K562 (cell line): ENCODE data around the gene RRAD. TPM values are rescaled to one million over a fixed set of nuclear protein-coding genes. Genes with fewer than 3 reads are reported as not detected.

Experiments
- ASH1L ChIP-seq: fragments of 450-650 bp; IDR thresholded peaks from 2 replicates; pipeline ENCODE4 v1.6.1; 2018; ENCODE audit warnings: borderline replicate concordance, mild to moderate bottlenecking, low read depth; ENCODE audit not compliant: partially characterized antibody
- BHLHE40 ChIP-seq: IDR thresholded peaks from 2 replicates; pipeline ENCODE4 v1.6.1; 2011; ENCODE audit warnings: low read length, improper control_type of control experiment
- GABPB2 ChIP-seq: fragments of 250-450 bp; sonication (Bioruptor Pico); conservative IDR thresholded peaks from 2 replicates; pipeline ENCODE4 v1.5.1; 2021; ENCODE audit warnings: mild to moderate bottlenecking
- GTF2F1 ChIP-seq: IDR thresholded peaks from 2 replicates; pipeline ENCODE4 v1.6.1; 2011; ENCODE audit warnings: low read depth, low read length, improper control_type of control experiment
- JUNB ChIP-seq: fragments of 450-650 bp; formaldehyde crosslinking; conservative IDR thresholded peaks from 2 replicates; pipeline ENCODE4 v1.4.0; 2020; ENCODE audit warnings: mild to moderate bottlenecking
- LARP7 ChIP-seq: fragments of 450-650 bp; IDR thresholded peaks from 2 replicates; pipeline ENCODE4 v1.6.1; 2016
- NFIX ChIP-seq: fragments of 250-450 bp; sonication (Bioruptor Pico); IDR thresholded peaks from 2 replicates; pipeline ENCODE4 v1.4.0; 2020; ENCODE audit warnings: low read depth, mild to moderate bottlenecking, moderate library complexity
- NRF1 ChIP-seq, 2 experiments: fragments of 450-650 bp; IDR thresholded peaks in 1 of 2; conservative IDR thresholded peaks in 1 of 2; 2 replicates each; pipeline ENCODE4 v1.6.1; 2014; ENCODE audit warnings: mild to moderate bottlenecking in 2 of 2
- POLR2B ChIP-seq: fragments of 450-650 bp; IDR thresholded peaks from 2 replicates; pipeline ENCODE4 v1.6.1; 2018; ENCODE audit warnings: low read depth; ENCODE audit not compliant: partially characterized antibody
- RAD51 ChIP-seq: fragments of 450-650 bp; IDR thresholded peaks from 2 replicates; pipeline ENCODE4 v1.7.1; 2016; ENCODE audit warnings: low read depth, mild to moderate bottlenecking, borderline replicate concordance
- RBM22 ChIP-seq: fragments of 200-400 bp; formaldehyde crosslinking; IDR thresholded peaks from 2 replicates; pipeline ENCODE4 v1.6.1; 2018; ENCODE audit warnings: low read length, low read depth; ENCODE audit not compliant: poor library complexity, severe bottlenecking
- RBM25 ChIP-seq: fragments of 200-400 bp; formaldehyde crosslinking; IDR thresholded peaks from 2 replicates; pipeline ENCODE4 v1.6.1; 2018; ENCODE audit warnings: low read length, low read depth, moderate library complexity; ENCODE audit not compliant: severe bottlenecking
- SMARCC2 ChIP-seq: fragments of 450-650 bp; IDR thresholded peaks from 2 replicates; pipeline ENCODE4 v1.6.1; 2017; ENCODE audit warnings: antibody characterized with exemption, moderate library complexity, mild to moderate bottlenecking, low read depth
- TAF1 ChIP-seq: IDR thresholded peaks from 2 replicates; pipeline ENCODE4 v1.6.1; 2011; ENCODE audit warnings: mild to moderate bottlenecking, low read length, moderate library complexity; ENCODE audit not compliant: insufficient read depth, control insufficient read depth, severe bottlenecking; ENCODE audit errors: extremely low read depth
- TEAD4 ChIP-seq, 2 experiments: sonication (generic) in 1 of 2; formaldehyde crosslinking in 1 of 2; IDR thresholded peaks; 2 replicates each; pipeline versions ENCODE4 v1.6.1 to v1.8.0; 2012 to 2022; ENCODE audit warnings: borderline replicate concordance in 1 of 2, inconsistent platforms in 1 of 2, low read length in 1 of 2, mild to moderate bottlenecking in 1 of 2, missing genetic modification reagents in 1 of 2
- TRIM28 ChIP-seq: fragments of 450-650 bp; IDR thresholded peaks from 2 replicates; pipeline ENCODE4 v1.6.1; 2017
- ZNF232 ChIP-seq: sonication (generic); formaldehyde crosslinking; IDR thresholded peaks from 2 replicates; pipeline ENCODE4 v1.8.0; 2022; ENCODE audit warnings: mild to moderate bottlenecking, missing genetic modification reagents
- ZNF24 ChIP-seq: fragments of 450-650 bp; IDR thresholded peaks from 2 replicates; pipeline ENCODE4 v1.6.1; 2016
- ZNF347 ChIP-seq: fragments of 450-650 bp; formaldehyde crosslinking; IDR thresholded peaks from 2 replicates; pipeline ENCODE4 v1.4.0; 2020; ENCODE audit warnings: low read depth, mild to moderate bottlenecking, moderate library complexity
- ZNF408 ChIP-seq: fragments of 250-450 bp; sonication (Bioruptor Pico); IDR thresholded peaks from 2 replicates; pipeline ENCODE4 v1.4.0; 2020; ENCODE audit warnings: low read depth, mild to moderate bottlenecking, moderate library complexity
- ZNF507 ChIP-seq: conservative IDR thresholded peaks from 2 replicates; pipeline ENCODE4 v1.6.1; 2017; ENCODE audit warnings: missing genetic modification characterization, missing compliant biosample characterization
- ZNF551 ChIP-seq: fragments of 250-450 bp; sonication (Bioruptor Pico); IDR thresholded peaks from 2 replicates; pipeline ENCODE4 v1.5.0; 2021; ENCODE audit warnings: mild to moderate bottlenecking, moderate library complexity
- polyA plus RNA-seq, 8 experiments: library from polyadenylated mRNA; depleted of rRNA in 4 of 8; stranded (reverse) in 5 of 8; unstranded in 3 of 8; fragments of >200 nt; fragmentation: Nextera tagmentation in 2 of 8; fragmentation: Illumina TruSeq in 1 of 8; extraction: Ambion mirVana in 2 of 8; extraction: Trizol in 1 of 8; gene quantifications; 2 replicates each; pipeline versions ENCODE4 v1.2.1 to v1.2.3, GENCODE V29; 2011 to 2014; ENCODE audit warnings: inconsistent platforms in 1 of 8, missing spikeins in 1 of 8
- total RNA-seq, 7 experiments: library from RNA; depleted of rRNA in 6 of 7; stranded (reverse); fragments of >200 nt in 6 of 7; fragmentation: Illumina TruSeq in 2 of 7; extraction: Trizol in 2 of 7; gene quantifications; 2 replicates each; pipeline versions ENCODE4 v1.2.1 to v1.2.3, GENCODE V29; 2011 to 2021; ENCODE audit warnings: low replicate concordance in 1 of 7
- TF ChIP-seq, protein P1 (sequence below): fragments of 450-650 bp; formaldehyde crosslinking; IDR thresholded peaks from 2 replicates; pipeline ENCODE4 v1.4.0; 2022; ENCODE audit warnings: missing genetic modification characterization
- TF ChIP-seq, protein P2 (sequence below): sonication (generic); formaldehyde crosslinking; IDR thresholded peaks from 2 replicates; pipeline ENCODE4 v1.8.0; 2022; ENCODE audit warnings: mild to moderate bottlenecking, missing genetic modification reagents
- TF ChIP-seq, protein P3 (sequence below), 2 experiments: IDR thresholded peaks; 2 replicates each; pipeline ENCODE4 v1.6.1; 2012; ENCODE audit warnings: improper control_type of control experiment in 2 of 2, low read depth in 2 of 2, low read length in 2 of 2, borderline replicate concordance in 1 of 2

RRAD gene
- total and polyA plus RNA-seq, 9 of the 15 experiments (the other 6 are each of a cell fraction or from before 2014, with no cell fraction given) = 0.09 to 0.20 (median 0.13) TPM; not detected in 5

DNA sequence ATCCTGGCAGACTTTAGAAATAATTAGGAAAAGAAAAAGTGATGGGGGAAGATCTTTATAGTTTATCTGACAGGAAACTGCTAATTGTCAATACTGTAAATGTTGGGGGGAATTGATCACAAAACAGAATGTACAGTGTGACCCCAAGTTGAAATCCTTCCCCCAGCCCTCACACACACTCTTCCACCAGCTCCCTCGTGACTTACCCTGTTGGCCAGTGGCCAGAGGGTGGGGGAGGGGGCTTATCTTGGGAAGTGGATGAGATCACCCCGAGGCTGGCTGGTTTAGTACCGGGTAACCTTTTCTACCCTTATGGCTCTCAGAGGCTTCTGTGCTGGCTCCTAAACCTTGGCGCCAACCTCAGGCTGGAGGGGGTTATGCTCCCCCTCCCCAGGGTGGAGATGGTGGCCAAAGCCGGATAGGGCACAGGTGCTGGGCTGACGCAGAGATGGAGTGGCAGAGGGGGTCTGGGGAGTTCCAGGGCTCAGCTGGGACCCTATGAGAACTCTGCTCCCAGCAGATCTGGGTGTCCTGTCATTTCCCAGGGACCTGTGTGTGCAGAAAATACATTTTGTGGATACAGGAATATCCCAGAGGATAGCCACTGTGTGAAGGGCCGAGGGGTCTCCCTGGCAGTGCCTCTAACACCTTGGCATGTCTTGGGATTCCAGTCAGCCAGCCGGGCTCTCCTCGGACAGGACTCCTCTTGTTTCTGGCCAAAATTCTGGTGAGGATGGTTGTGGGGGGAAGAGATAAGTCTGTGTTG, 25.2 kb downstream of the RRAD start (continued):
- TF ChIP-seq JUNB (CRISPR knock-in tag) (no peak), POLR2B (peak; percentile 60), ZNF551 (CRISPR knock-in tag) (no peak), SMARCC2 (peak; percentile 82), ZNF507 (tag) (no peak), ZNF347 (CRISPR knock-in tag) (no peak), BHLHE40 (peak; percentile 97), RBM25 (no peak), ZNF24 (no peak), TEAD4 (IDR thresholded peaks at IDR 0.05; ENCODE audit: low read length) (peak; percentile 56; the same call in 1 of the 2 replicates), TEAD4 (CRISPR knock-in tag; IDR thresholded peaks at IDR 0.05; ENCODE audit: borderline replicate concordance) (no peak), NFIX (peak; percentile 69), GTF2F1 (peak; percentile 47; the same call in 1 of the 2 replicates), TRIM28 (no peak), NRF1 (conservative IDR thresholded peaks at IDR 0.05 in 1 of 2, IDR thresholded peaks at IDR 0.05 in 1 of 2) (0 out of 4 replicates have a peak, but pooled peaks of 1 of the 2 experiments have one; percentile 10), TAF1 (peak; percentile 75), ZNF408 (no peak), ZNF232 (no peak), ASH1L (no peak), RAD51 (peak; percentile 84), RBM22 (no peak), LARP7 (0 out of 2 replicates have a peak, but pooled peaks have one; percentile 26), GABPB2 (no peak)
- TF ChIP-seq, protein P1, sequence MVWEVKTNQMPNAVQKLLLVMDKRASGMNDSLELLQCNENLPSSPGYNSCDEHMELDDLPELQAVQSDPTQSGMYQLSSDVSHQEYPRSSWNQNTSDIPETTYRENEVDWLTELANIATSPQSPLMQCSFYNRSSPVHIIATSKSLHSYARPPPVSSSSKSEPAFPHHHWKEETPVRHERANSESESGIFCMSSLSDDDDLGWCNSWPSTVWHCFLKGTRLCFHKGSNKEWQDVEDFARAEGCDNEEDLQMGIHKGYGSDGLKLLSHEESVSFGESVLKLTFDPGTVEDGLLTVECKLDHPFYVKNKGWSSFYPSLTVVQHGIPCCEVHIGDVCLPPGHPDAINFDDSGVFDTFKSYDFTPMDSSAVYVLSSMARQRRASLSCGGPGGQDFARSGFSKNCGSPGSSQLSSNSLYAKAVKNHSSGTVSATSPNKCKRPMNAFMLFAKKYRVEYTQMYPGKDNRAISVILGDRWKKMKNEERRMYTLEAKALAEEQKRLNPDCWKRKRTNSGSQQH = no peak
- TF ChIP-seq, protein P2, sequence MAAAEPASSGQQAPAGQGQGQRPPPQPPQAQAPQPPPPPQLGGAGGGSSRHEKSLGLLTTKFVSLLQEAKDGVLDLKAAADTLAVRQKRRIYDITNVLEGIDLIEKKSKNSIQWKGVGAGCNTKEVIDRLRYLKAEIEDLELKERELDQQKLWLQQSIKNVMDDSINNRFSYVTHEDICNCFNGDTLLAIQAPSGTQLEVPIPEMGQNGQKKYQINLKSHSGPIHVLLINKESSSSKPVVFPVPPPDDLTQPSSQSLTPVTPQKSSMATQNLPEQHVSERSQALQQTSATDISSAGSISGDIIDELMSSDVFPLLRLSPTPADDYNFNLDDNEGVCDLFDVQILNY (CRISPR knock-in tag) = no peak
- TF ChIP-seq, protein P3, sequence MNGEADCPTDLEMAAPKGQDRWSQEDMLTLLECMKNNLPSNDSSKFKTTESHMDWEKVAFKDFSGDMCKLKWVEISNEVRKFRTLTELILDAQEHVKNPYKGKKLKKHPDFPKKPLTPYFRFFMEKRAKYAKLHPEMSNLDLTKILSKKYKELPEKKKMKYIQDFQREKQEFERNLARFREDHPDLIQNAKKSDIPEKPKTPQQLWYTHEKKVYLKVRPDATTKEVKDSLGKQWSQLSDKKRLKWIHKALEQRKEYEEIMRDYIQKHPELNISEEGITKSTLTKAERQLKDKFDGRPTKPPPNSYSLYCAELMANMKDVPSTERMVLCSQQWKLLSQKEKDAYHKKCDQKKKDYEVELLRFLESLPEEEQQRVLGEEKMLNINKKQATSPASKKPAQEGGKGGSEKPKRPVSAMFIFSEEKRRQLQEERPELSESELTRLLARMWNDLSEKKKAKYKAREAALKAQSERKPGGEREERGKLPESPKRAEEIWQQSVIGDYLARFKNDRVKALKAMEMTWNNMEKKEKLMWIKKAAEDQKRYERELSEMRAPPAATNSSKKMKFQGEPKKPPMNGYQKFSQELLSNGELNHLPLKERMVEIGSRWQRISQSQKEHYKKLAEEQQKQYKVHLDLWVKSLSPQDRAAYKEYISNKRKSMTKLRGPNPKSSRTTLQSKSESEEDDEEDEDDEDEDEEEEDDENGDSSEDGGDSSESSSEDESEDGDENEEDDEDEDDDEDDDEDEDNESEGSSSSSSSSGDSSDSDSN (IDR thresholded peaks at IDR 0.05; ENCODE audit: borderline replicate concordance in 1 of 2, low read depth in 2 of 2, low read length in 2 of 2) = no peak
